ENCODE results near the gene SMARCD1. TPM values are rescaled to one million over a fixed set of nuclear protein-coding genes. Genes with fewer than 3 reads are reported as not detected.
"Not testable (repeated sequence)": the region's sequence is repeated elsewhere in the genome, so short reads cannot be mapped to it uniquely, and the experiment has no call there.

SMARCD1 gene
- polyA plus RNA-seq, 4 donors: 102 to 183 (median 175) TPM

GRCh38 chr12:50074936-50075807 lies 10.0 kb upstream of the SMARCD1 start:
- no peak for DNase-seq (ENCODE audit: low read depth in 4 of 4, low spot score in 3 of 4)

GRCh38 chr12:50075808-50076170 lies 9.4 kb upstream of the SMARCD1 start:
- DNase-seq (ENCODE audit: low read depth in 4 of 4, low spot score in 3 of 4): no peak

GRCh38 chr12:50077099-50077498 lies 8.0 kb upstream of the SMARCD1 start:
- no peak for DNase-seq (ENCODE audit: low read depth in 4 of 4, low spot score in 3 of 4)

GRCh38 chr12:50078281-50078680 lies 6.9 kb upstream of the SMARCD1 start:
- no peak for DNase-seq (ENCODE audit: low read depth in 4 of 4, low spot score in 3 of 4)

GRCh38 chr12:50079771-50080170 lies 5.4 kb upstream of the SMARCD1 start:
- DNase-seq (ENCODE audit: low read depth in 4 of 4, low spot score in 3 of 4): no peak

GRCh38 chr12:50081096-50081808 lies 3.9 kb upstream of the SMARCD1 start:
- DNase-seq (ENCODE audit: low read depth in 4 of 4, low spot score in 3 of 4): no peak

- DNase-seq (ENCODE audit: low read depth in 4 of 4, low spot score in 3 of 4): no peak
These were observed 2.5 kb upstream of the SMARCD1 start for GRCh38 chr12:50082644-50083043.

GRCh38 chr12:50083301-50083700 lies 1.8 kb upstream of the SMARCD1 start:
- DNase-seq (ENCODE audit: low read depth in 4 of 4, low spot score in 3 of 4): no peak

GRCh38 chr12:50084409-50084774 lies 750 bp upstream of the SMARCD1 start:
- not testable (repeated sequence) for DNase-seq (ENCODE audit: low read depth in 4 of 4, low spot score in 3 of 4)

GRCh38 chr12:50085615-50086072 lies 502 bp downstream of the SMARCD1 start:
- DNase-seq (ENCODE audit: low read depth in 4 of 4, low spot score in 3 of 4): no peak

GRCh38 chr12:50086148-50086547 lies 1.0 kb downstream of the SMARCD1 start:
- DNase-seq (ENCODE audit: low read depth in 4 of 4, low spot score in 3 of 4): no peak

- no peak for DNase-seq (ENCODE audit: low read depth in 4 of 4, low spot score in 3 of 4)
These were observed 2.0 kb downstream of the SMARCD1 start for GRCh38 chr12:50087151-50087550.

- no peak for DNase-seq (ENCODE audit: low read depth in 4 of 4, low spot score in 3 of 4)
These were observed 2.9 kb downstream of the SMARCD1 start for GRCh38 chr12:50087995-50088394.

- DNase-seq (ENCODE audit: low read depth in 4 of 4, low spot score in 3 of 4): no peak
These were observed 3.6 kb downstream of the SMARCD1 start for GRCh38 chr12:50088577-50089335.

- DNase-seq (ENCODE audit: low read depth in 4 of 4, low spot score in 3 of 4): no peak
These were observed 4.6 kb downstream of the SMARCD1 start for GRCh38 chr12:50089730-50090129.

GRCh38 chr12:50090391-50090790 lies 5.2 kb downstream of the SMARCD1 start:
- no peak for DNase-seq (ENCODE audit: low read depth in 4 of 4, low spot score in 3 of 4)

- DNase-seq (ENCODE audit: low read depth in 4 of 4, low spot score in 3 of 4): no peak
These were observed 12.8 kb downstream of the SMARCD1 start for GRCh38 chr12:50097952-50098351.

GRCh38 chr12:50099302-50100008 lies 14.3 kb downstream of the SMARCD1 start:
- no peak for DNase-seq (ENCODE audit: low read depth in 4 of 4, low spot score in 3 of 4)

GRCh38 chr12:50100561-50100960 lies 15.4 kb downstream of the SMARCD1 start:
- no peak for DNase-seq (ENCODE audit: low read depth in 4 of 4, low spot score in 3 of 4)

GRCh38 chr12:50101663-50102062 lies 16.5 kb downstream of the SMARCD1 start:
- no peak for DNase-seq (ENCODE audit: low read depth in 4 of 4, low spot score in 3 of 4)

GRCh38 chr12:50102131-50102531 lies 17.0 kb downstream of the SMARCD1 start:
- DNase-seq (ENCODE audit: low read depth in 4 of 4, low spot score in 3 of 4): no peak

Data from left renal pelvis (tissue), 4 donors.